ENCODE results near the gene CLCN3. TPM values are rescaled to one million over a fixed set of nuclear protein-coding genes. Genes with fewer than 3 reads are reported as not detected.
"Not testable (repeated sequence)": the region's sequence is repeated elsewhere in the genome, so short reads cannot be mapped to it uniquely, and the experiment has no call there.

The CLCN3 gene
- total and polyA plus RNA-seq, 10 of the 15 experiments (the other 5 are each of a cell fraction or from before 2014, with no cell fraction given): 4.0 to 22.8 (median 11.8) TPM

DNA sequence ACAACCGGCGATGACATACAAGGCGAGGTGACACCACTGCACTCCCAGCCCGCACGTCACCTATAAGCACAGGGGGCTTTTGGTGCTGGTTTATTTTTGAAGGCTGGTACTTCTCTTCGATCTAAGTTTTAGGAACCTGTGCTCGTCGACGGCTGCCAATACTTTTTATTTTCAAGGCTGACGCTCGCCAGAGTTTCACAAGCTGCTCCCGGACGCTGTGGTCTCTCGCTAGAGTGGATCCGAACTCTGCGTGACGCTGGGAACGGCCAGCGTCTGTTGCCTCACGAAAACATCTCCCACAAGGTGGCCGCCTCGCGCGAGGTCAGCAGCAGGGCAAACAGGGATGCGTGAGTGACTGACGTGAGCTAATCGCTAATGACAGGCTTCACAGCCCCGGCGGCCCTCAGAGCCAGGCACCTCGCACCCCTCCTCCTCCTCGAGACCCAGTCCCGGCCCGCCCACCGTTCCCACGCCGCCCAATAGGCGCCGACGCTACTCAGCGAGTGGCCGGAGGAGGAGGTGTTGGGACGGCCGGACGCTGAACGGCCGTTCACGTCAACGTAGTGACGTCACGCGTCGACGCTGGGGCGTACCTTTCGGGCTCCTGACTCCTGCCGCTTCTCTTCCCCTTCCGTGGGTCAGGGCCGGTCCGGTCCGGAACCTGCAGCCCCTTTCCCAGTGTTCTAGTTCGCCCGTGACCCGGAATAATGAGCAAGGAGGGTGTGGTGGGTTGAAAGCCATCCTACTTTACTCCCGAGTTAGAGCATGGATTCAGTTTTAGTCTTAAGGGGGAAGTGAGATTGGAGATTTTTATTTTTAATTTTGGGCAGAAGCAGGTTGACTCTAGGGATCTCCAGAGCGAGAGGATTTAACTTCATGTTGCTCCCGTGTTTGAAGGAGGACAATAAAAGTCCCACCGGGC, at the start of gene CLCN3 (continued):
- TF ChIP-seq, protein P1, sequence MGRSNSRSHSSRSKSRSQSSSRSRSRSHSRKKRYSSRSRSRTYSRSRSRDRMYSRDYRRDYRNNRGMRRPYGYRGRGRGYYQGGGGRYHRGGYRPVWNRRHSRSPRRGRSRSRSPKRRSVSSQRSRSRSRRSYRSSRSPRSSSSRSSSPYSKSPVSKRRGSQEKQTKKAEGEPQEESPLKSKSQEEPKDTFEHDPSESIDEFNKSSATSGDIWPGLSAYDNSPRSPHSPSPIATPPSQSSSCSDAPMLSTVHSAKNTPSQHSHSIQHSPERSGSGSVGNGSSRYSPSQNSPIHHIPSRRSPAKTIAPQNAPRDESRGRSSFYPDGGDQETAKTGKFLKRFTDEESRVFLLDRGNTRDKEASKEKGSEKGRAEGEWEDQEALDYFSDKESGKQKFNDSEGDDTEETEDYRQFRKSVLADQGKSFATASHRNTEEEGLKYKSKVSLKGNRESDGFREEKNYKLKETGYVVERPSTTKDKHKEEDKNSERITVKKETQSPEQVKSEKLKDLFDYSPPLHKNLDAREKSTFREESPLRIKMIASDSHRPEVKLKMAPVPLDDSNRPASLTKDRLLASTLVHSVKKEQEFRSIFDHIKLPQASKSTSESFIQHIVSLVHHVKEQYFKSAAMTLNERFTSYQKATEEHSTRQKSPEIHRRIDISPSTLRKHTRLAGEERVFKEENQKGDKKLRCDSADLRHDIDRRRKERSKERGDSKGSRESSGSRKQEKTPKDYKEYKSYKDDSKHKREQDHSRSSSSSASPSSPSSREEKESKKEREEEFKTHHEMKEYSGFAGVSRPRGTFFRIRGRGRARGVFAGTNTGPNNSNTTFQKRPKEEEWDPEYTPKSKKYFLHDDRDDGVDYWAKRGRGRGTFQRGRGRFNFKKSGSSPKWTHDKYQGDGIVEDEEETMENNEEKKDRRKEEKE (IDR thresholded peaks at IDR 0.05): no peak
- TF ChIP-seq STAT3 (IDR thresholded peaks at IDR 0.05; ENCODE audit: low read depth, low read length) (no peak), JUNB (IDR thresholded peaks at IDR 0.05) (no peak), SMARCA5 (IDR thresholded peaks at IDR 0.05) (no peak), NFIC (IDR thresholded peaks at IDR 0.05; ENCODE audit: low read depth, low read length) (no peak), STAT1 (conservative IDR thresholded peaks at IDR 0.05) (no peak), NFYB (IDR thresholded peaks at IDR 0.05; ENCODE audit: insufficient read depth, low read depth, low read length) (peak; percentile 76; the same call in 1 of the 2 replicates), SRF (IDR thresholded peaks at IDR 0.05; ENCODE audit: low read depth in 2 of 2, low read length in 2 of 2) (no peak), RELA (IDR thresholded peaks at IDR 0.05; ENCODE audit: borderline replicate concordance, partially characterized antibody) (peak; percentile 81)
- TF ChIP-seq, protein P2, sequence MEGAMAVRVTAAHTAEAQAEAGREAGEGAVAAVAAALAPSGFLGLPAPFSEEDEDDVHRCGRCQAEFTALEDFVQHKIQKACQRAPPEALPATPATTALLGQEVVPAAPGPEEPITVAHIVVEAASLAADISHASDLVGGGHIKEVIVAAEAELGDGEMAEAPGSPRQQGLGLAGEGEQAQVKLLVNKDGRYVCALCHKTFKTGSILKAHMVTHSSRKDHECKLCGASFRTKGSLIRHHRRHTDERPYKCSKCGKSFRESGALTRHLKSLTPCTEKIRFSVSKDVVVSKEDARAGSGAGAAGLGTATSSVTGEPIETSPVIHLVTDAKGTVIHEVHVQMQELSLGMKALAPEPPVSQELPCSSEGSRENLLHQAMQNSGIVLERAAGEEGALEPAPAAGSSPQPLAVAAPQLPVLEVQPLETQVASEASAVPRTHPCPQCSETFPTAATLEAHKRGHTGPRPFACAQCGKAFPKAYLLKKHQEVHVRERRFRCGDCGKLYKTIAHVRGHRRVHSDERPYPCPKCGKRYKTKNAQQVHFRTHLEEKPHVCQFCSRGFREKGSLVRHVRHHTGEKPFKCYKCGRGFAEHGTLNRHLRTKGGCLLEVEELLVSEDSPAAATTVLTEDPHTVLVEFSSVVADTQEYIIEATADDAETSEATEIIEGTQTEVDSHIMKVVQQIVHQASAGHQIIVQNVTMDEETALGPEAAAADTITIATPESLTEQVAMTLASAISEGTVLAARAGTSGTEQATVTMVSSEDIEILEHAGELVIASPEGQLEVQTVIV (IDR thresholded peaks at IDR 0.05; ENCODE audit: borderline replicate concordance, partially characterized antibody): peak; percentile 47
- TF ChIP-seq, protein P3, sequence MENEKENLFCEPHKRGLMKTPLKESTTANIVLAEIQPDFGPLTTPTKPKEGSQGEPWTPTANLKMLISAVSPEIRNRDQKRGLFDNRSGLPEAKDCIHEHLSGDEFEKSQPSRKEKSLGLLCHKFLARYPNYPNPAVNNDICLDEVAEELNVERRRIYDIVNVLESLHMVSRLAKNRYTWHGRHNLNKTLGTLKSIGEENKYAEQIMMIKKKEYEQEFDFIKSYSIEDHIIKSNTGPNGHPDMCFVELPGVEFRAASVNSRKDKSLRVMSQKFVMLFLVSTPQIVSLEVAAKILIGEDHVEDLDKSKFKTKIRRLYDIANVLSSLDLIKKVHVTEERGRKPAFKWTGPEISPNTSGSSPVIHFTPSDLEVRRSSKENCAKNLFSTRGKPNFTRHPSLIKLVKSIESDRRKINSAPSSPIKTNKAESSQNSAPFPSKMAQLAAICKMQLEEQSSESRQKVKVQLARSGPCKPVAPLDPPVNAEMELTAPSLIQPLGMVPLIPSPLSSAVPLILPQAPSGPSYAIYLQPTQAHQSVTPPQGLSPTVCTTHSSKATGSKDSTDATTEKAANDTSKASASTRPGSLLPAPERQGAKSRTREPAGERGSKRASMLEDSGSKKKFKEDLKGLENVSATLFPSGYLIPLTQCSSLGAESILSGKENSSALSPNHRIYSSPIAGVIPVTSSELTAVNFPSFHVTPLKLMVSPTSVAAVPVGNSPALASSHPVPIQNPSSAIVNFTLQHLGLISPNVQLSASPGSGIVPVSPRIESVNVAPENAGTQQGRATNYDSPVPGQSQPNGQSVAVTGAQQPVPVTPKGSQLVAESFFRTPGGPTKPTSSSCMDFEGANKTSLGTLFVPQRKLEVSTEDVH (IDR thresholded peaks at IDR 0.05; ENCODE audit: low read depth, partially characterized antibody): peak; percentile 59

DNA sequence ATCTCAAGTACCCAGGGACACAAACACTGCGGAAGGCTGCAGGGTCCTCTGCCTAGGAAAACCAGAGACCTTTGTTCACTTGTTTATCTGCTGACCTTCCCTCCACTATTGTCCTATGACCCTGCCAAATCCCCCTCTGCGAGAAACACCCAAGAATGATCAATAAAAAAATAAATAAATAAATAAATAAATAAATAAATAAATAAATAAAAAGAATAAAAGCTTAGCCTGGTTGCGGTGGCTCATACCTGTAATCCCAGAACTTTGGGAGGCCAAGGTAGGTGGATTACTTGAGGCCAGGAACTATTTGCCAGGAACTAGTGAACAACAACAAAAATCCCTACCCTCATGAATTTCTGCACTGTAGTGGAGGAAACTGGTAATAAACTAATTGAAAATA, 49.4 kb upstream of the CLCN3 start:
- H3K9ac ChIP-seq (ENCODE audit: control insufficient read depth, insufficient read depth, low read length); CTCF ChIA-PET; H3K27ac ChIP-seq (ENCODE audit: control insufficient read depth, insufficient read depth); H3K79me2 ChIP-seq (ENCODE audit: control insufficient read depth, insufficient read depth, low read length); H3K4me1 ChIP-seq (ENCODE audit: control insufficient read depth, insufficient read depth, low read length); BruUV-seq (replicated peaks); H3K36me3 ChIP-seq (ENCODE audit: control insufficient read depth in 2 of 2, insufficient read depth in 2 of 2, low read length in 1 of 2); H3K9me3 ChIP-seq (replicated peaks; ENCODE audit: control insufficient read depth, insufficient read depth, low read length); H4K20me1 ChIP-seq (ENCODE audit: control insufficient read depth, insufficient read depth); FAIRE-seq; ATAC-seq; H3K4me2 ChIP-seq (ENCODE audit: control insufficient read depth, insufficient read depth); POLR2A ChIA-PET; H3K27me3 ChIP-seq (replicated peaks in 1 of 2; ENCODE audit: control insufficient read depth in 2 of 2, insufficient read depth in 2 of 2, low read length in 1 of 2); in situ Hi-C loops (cut with MboI); H3K4me3 ChIP-seq; DNase-seq (ENCODE audit: low read depth, low spot score); H2AFZ ChIP-seq (ENCODE audit: control insufficient read depth, low read depth, low read length); RAD21 ChIA-PET (ENCODE audit: unreplicated experiment); SMC1A ChIA-PET (ENCODE audit: uncharacterized antibody, unreplicated experiment); intact Hi-C loops (cut with micrococcal nuclease; ENCODE audit: unreplicated experiment): not testable (repeated sequence)
- 100% methylated on average over 2 of the region's 3 CpGs for WGBS (ENCODE audit: insufficient coverage, insufficient replicate concordance, low lambda C conversion rate, missing lambda C conversion rate)
